ENCODE measurements around the gene S100PBP. TPM values are rescaled to one million over a fixed set of nuclear protein-coding genes. Genes with fewer than 3 reads are reported as not detected.

S100PBP gene
- total and polyA plus RNA-seq, 2 donors (not counting 3 experiments of a cell fraction or from before 2014, with no cell fraction given): 15.4 to 38.6 TPM

DNA sequence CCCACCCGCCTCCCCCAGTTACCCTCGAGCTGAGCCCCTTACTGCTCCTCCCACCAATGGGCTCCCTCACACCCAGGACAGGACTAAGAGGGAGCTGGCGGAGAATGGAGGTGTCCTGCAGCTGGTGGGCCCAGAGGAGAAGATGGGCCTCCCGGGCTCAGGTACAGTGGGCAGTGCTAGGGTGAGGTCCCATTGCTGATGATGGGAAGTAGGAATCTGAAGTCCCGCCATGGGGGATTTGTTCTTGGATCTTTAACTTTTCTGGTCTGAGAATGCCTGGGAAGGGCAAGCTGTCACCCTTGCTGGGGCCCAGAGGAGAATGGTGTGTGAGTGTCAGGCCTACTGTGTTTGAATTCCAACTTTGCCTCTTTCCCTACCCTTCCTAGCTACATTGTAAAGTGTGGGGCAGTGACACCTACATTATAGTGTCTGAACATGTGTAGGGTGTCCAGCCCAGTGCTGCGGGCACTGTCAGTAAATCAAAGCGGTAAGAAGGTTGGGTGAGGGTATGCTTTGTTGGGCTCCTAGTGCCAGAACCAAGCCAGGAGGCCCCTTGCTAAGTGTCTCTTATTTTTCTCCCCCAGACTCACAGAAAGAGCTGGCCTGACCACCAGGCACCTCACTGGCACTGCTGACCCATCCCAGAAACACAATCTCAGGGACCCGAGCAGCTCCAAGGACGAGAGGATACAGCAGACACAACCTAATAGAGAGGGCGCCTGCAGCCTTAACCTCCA, 45.0 kb upstream of the S100PBP start:
- no peak overlapping the region for H3K9ac ChIP-seq (replicated peaks; ENCODE audit: extremely low read depth, insufficient read depth, low read length)
- no TSS peak for BruUV-seq (replicated peaks)
- H3K4me3 ChIP-seq (replicated peaks in 1 of 3; ENCODE audit: insufficient read depth in 1 of 3, low read depth in 1 of 3, low read length in 3 of 3): no peak overlapping the region
- FAIRE-seq: no peak
- H3K4me2 ChIP-seq (ENCODE audit: insufficient read depth, low read length): no peak overlapping the region
- intact Hi-C loops (cut with micrococcal nuclease) (loop anchor here (1.0 to 2.0 kb wide), 4 partner anchors 60 to 372 kb away; partner anchors contain the start of genes RBBP4 and ZBTB8OS), dilution Hi-C loops (cut with MboI; ENCODE audit: extremely low pct_ligation_motif_present, low sequenced_read_pairs) (no loop called here)
- no peak for DNase-seq (ENCODE audit: low read depth, low spot score)
- ChIA-PET POLR2A (no interaction called here), CTCF (interaction anchor here (0.8 to 12.2 kb wide), 28 partner anchors 8 to 371 kb away, joined by 3 to 392 read pairs (median 6); a partner anchor contains a TSS)
- H3K27me3 ChIP-seq (ENCODE audit: control insufficient read depth in 2 of 2, insufficient read depth in 2 of 2, low read length in 2 of 2): no peaks in the 10 kb centered on the region
- no peak overlapping the region for H2AFZ ChIP-seq (ENCODE audit: low read depth, low read length)
- peaks cover 22% of the 10 kb centered on the region for H3K4me1 ChIP-seq (ENCODE audit: control insufficient read depth, extremely low read depth, insufficient read depth, low read length)
- no peak overlapping the region for H3K27ac ChIP-seq (ENCODE audit: insufficient read depth, low read depth, low read length)
- H3K36me3 ChIP-seq (ENCODE audit: control insufficient read depth in 2 of 2, extremely low read depth in 1 of 2, insufficient read depth in 2 of 2, low read length in 2 of 2): peaks cover 0 to 15% of the 10 kb centered on the region in 2 experiments
- H3K9me3 ChIP-seq (replicated peaks; ENCODE audit: control insufficient read depth, insufficient read depth, low read length): no peaks in the 10 kb centered on the region
- no peaks in the 10 kb centered on the region for H4K20me1 ChIP-seq (replicated peaks; ENCODE audit: control insufficient read depth, extremely low read depth, insufficient read depth, low read length)
- no peaks in the 10 kb centered on the region for H3K79me2 ChIP-seq (ENCODE audit: control insufficient read depth, insufficient read depth, low read length)
- no peaks in the 10 kb centered on the region for H3K9me1 ChIP-seq (replicated peaks; ENCODE audit: control insufficient read depth, extremely low read depth, insufficient read depth, low read length)
- TF ChIP-seq FOS (IDR thresholded peaks at IDR 0.05; ENCODE audit: borderline replicate concordance, insufficient read depth, low read length) (no peak), POLR2AphosphoS5 (IDR thresholded peaks at IDR 0.05; ENCODE audit: insufficient read depth, low read depth, low read length) (peak; percentile 30)

DNA sequence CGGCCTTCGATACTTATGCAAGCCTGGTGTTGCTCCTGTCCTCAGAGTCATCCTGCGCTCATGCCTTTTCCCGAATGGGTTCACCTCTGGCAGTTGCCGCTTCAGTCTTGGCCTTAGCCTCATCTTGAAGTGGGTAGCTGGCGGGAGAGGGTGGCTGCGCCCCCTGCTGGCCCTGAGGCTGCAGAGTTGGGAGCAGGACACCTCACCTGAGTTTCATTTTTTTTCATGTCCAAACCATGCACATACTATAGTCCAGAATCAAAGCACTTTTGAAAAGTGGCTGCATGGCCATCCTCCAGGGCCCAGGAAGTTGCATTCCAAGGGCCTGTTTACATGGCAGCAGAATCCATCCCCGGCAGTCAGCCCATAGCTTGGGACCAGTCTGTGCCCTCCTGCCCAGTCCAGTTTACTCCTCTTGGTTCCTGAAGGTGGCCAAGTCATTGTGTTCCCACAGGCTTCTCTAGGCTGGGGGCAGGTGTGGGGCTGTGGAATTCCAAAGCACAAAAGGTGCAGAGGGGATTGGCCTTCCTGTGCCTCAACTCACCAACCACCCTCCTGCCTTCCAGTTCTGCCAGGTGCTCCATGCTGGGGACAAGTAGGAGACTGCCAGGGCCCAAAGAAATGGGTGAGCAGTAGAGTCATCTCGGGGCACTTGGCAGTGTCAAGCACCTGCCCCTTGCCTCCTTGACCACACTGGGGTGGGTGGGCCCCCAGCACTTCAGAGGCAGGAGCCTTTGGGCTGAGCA, 44.3 kb upstream of the S100PBP start:
- peaks cover 21% of the 10 kb centered on the region for H3K4me1 ChIP-seq (ENCODE audit: control insufficient read depth, extremely low read depth, insufficient read depth, low read length)
- dilution Hi-C loops (cut with MboI; ENCODE audit: extremely low pct_ligation_motif_present, low sequenced_read_pairs): no loop called here
- ChIA-PET CTCF (interaction anchor here (0.6 to 12.2 kb wide), 33 partner anchors 9 to 372 kb away, joined by 3 to 392 read pairs (median 4); a partner anchor contains a TSS), POLR2A (interaction anchor here (1.2 kb wide), 1 partner anchor 31 kb away, joined by 3 read pairs; no protein-coding TSS in a partner anchor)
- H3K79me2 ChIP-seq (ENCODE audit: control insufficient read depth, insufficient read depth, low read length): no peaks in the 10 kb centered on the region
- BruUV-seq (replicated peaks): TSS peak; percentile 11
- TF ChIP-seq, protein P1, sequence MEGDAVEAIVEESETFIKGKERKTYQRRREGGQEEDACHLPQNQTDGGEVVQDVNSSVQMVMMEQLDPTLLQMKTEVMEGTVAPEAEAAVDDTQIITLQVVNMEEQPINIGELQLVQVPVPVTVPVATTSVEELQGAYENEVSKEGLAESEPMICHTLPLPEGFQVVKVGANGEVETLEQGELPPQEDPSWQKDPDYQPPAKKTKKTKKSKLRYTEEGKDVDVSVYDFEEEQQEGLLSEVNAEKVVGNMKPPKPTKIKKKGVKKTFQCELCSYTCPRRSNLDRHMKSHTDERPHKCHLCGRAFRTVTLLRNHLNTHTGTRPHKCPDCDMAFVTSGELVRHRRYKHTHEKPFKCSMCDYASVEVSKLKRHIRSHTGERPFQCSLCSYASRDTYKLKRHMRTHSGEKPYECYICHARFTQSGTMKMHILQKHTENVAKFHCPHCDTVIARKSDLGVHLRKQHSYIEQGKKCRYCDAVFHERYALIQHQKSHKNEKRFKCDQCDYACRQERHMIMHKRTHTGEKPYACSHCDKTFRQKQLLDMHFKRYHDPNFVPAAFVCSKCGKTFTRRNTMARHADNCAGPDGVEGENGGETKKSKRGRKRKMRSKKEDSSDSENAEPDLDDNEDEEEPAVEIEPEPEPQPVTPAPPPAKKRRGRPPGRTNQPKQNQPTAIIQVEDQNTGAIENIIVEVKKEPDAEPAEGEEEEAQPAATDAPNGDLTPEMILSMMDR (IDR thresholded peaks at IDR 0.05; ENCODE audit: extremely low read depth in 1 of 2, insufficient read depth in 1 of 2, low read depth in 1 of 2, low read length in 2 of 2): peak; percentile 92 to 95
- peak; percentile 10 for TF ChIP-seq POLR2AphosphoS5 (IDR thresholded peaks at IDR 0.05; ENCODE audit: insufficient read depth, low read depth, low read length)
- TF ChIP-seq EZH2 (IDR thresholded peaks at IDR 0.05; ENCODE audit: borderline replicate concordance, low read depth, low read length, severe bottlenecking): no peak
- no peak for TF ChIP-seq MYC (IDR thresholded peaks at IDR 0.05; ENCODE audit: low read depth, low read length)
- no peaks in the 10 kb centered on the region for H3K9me3 ChIP-seq (replicated peaks; ENCODE audit: control insufficient read depth, insufficient read depth, low read length)
- no peaks in the 10 kb centered on the region for H3K9me1 ChIP-seq (replicated peaks; ENCODE audit: control insufficient read depth, extremely low read depth, insufficient read depth, low read length)
- no peak overlapping the region for H2AFZ ChIP-seq (ENCODE audit: low read depth, low read length)
- no peak overlapping the region for H3K4me2 ChIP-seq (ENCODE audit: insufficient read depth, low read length)
- intact Hi-C loops (cut with micrococcal nuclease): loop anchor here (1.0 to 2.0 kb wide), 4 partner anchors 61 to 372 kb away; partner anchors contain the start of genes RBBP4 and ZBTB8OS
- H3K27me3 ChIP-seq (ENCODE audit: control insufficient read depth in 2 of 2, insufficient read depth in 2 of 2, low read length in 2 of 2): no peaks in the 10 kb centered on the region
- no peak overlapping the region for H3K4me3 ChIP-seq (replicated peaks in 1 of 3; ENCODE audit: insufficient read depth in 1 of 3, low read depth in 1 of 3, low read length in 3 of 3)
- H3K27ac ChIP-seq (ENCODE audit: insufficient read depth, low read depth, low read length): no peak overlapping the region
- H3K36me3 ChIP-seq (ENCODE audit: control insufficient read depth in 2 of 2, extremely low read depth in 1 of 2, insufficient read depth in 2 of 2, low read length in 2 of 2): peaks cover 0 to 18% of the 10 kb centered on the region in 2 experiments
- peak; percentile 80 for FAIRE-seq
- DNase-seq (ENCODE audit: low read depth, low spot score): peak; percentile 66
- H4K20me1 ChIP-seq (replicated peaks; ENCODE audit: control insufficient read depth, extremely low read depth, insufficient read depth, low read length): no peaks in the 10 kb centered on the region
- H3K9ac ChIP-seq (replicated peaks; ENCODE audit: extremely low read depth, insufficient read depth, low read length): no peak overlapping the region
